WTC11 (cell line): ENCODE results near the gene MYLK.

ENCODE experiments used
- CTCF ChIP-seq: fragments of 200-600 bp; IDR thresholded peaks from 2 replicates; pipeline ENCODE4 v1.8.0; 2022; ENCODE audit warnings: antibody characterized with exemption
- HMGXB4 ChIP-seq: sonication (generic); formaldehyde crosslinking; IDR thresholded peaks from 2 replicates; pipeline ENCODE4 v1.8.1; 2023; ENCODE audit warnings: mild to moderate bottlenecking, moderate library complexity, missing genetic modification reagents
- USF2 ChIP-seq: sonication (generic); formaldehyde crosslinking; IDR thresholded peaks from 2 replicates; pipeline ENCODE4 v1.8.1; 2023; ENCODE audit warnings: mild to moderate bottlenecking, missing genetic modification reagents, moderate library complexity

- no peak for TF ChIP-seq HMGXB4 (CRISPR knock-in tag)
- no peak for TF ChIP-seq CTCF
- no peak for TF ChIP-seq USF2
These were observed 25.0 kb downstream of the MYLK start for GRCh38 chr3:123859177-123859576.
